RWPE1 (cell line): ENCODE data around the gene OLFML3.
"Not testable (repeated sequence)": the region's sequence is repeated elsewhere in the genome, so short reads cannot be mapped to it uniquely, and the experiment has no call there.

ENCODE experiments used
- CTCF ChIA-PET: fragments of 350-600 bp; sonication (Branson Sonifier 250); formaldehyde crosslinking; extraction: SDS; loops from one replicate; lab custom pipeline; 2021; lab: Yijun Ruan, JAX
- POLR2A ChIA-PET: fragments of 400-600 bp; formaldehyde crosslinking; extraction: SDS; loops from one replicate; lab custom pipeline; 2020; ENCODE audit warnings: antibody characterized with exemption; ENCODE audit not compliant: low non-redundant PET; lab: Yijun Ruan, JAX
- DNase-seq: peaks from one replicate; pipeline ENCODE4 v3.0.0; 2012; ENCODE audit warnings: low spot score
- H3K27ac ChIP-seq: fragments of 450-650 bp; 2 replicates; pipeline ENCODE4 v1.5.1; 2017
- CTCF ChIP-seq: fragments of 450-650 bp; conservative IDR thresholded peaks from 2 replicates; pipeline ENCODE4 v1.5.1; 2017; ENCODE audit warnings: low read depth, mild to moderate bottlenecking

The OLFML3 gene

GRCh38 chr1:114003431-114003830 lies 24.2 kb downstream of the OLFML3 start:
- CTCF ChIA-PET: interaction anchor here (0.5 kb wide), 1 partner anchor 821 kb away, joined by 3 read pairs; no protein-coding TSS in a partner anchor
- H3K27ac ChIP-seq: no peak overlapping the region
- TF ChIP-seq CTCF: no peak
- POLR2A ChIA-PET: no interaction called here
- no peak for DNase-seq

GRCh38 chr1:114006825-114007224 lies 27.6 kb downstream of the OLFML3 start:
- DNase-seq, CTCF ChIA-PET, POLR2A ChIA-PET, H3K27ac ChIP-seq: not testable (repeated sequence)

- CTCF ChIA-PET: no interaction called here
Observed at GRCh38 chr1:114008480-114008941, 29.2 kb downstream of the OLFML3 start.

GRCh38 chr1:114008993-114009392 lies 29.7 kb downstream of the OLFML3 start:
- CTCF ChIA-PET: interaction anchor here (0.6 kb wide), 1 partner anchor 494 kb away, joined by 3 read pairs; no protein-coding TSS in a partner anchor
- no peak overlapping the region for H3K27ac ChIP-seq

More at GRCh38 chr1:114008480-114008941, 29.2 kb downstream of the OLFML3 start:
- DNase-seq: no peak
- H3K27ac ChIP-seq: no peak overlapping the region
- POLR2A ChIA-PET: no interaction called here
- no peak for TF ChIP-seq CTCF

GRCh38 chr1:114009393-114009792 lies 30.1 kb downstream of the OLFML3 start:
- no peak for DNase-seq
- no peak for TF ChIP-seq CTCF
- ChIA-PET POLR2A (no interaction called here), CTCF (interaction anchor here (0.6 to 2.0 kb wide), 2 partner anchors 32 to 494 kb away, joined by 3 to 7 read pairs; no protein-coding TSS in a partner anchor)
- H3K27ac ChIP-seq: no peak overlapping the region

More at GRCh38 chr1:114008993-114009392, 29.7 kb downstream of the OLFML3 start:
- TF ChIP-seq CTCF: no peak
- no peak for DNase-seq
- POLR2A ChIA-PET: no interaction called here

GRCh38 chr1:114010433-114011184 lies 31.3 kb downstream of the OLFML3 start:
- POLR2A ChIA-PET: no interaction called here
- no peak for DNase-seq
- TF ChIP-seq CTCF: no peak
- CTCF ChIA-PET: interaction anchor here (0.6 to 2.0 kb wide), 3 partner anchors 20 to 273 kb away, joined by 3 to 7 read pairs (median 4); no protein-coding TSS in a partner anchor
- no peak overlapping the region for H3K27ac ChIP-seq

- no peak overlapping the region for H3K27ac ChIP-seq
- TF ChIP-seq CTCF: no peak
- no peak for DNase-seq
- ChIA-PET POLR2A (no interaction called here), CTCF (no interaction called here)
Observed at GRCh38 chr1:114011796-114012195, 32.5 kb downstream of the OLFML3 start.
